GM23338 (cell line): ENCODE data around the gene ACTRT1. TPM values are rescaled to one million over a fixed set of nuclear protein-coding genes. Genes with fewer than 3 reads are reported as not detected.
A peak's percentile ranks its signal among the peaks of the same experiment; 100 is the strongest.

Source experiments
- ATAC-seq: fragments of 200-7000 bp; cut with Tn5 transposase; 3 replicates; pipeline ENCODE4 v1.9.1; 2020
- DNase-seq: peaks from one replicate; pipeline ENCODE4 v3.0.0-alpha.2; 2015; ENCODE audit warnings: low spot score
- H2AFZ ChIP-seq: fragments of 200-600 bp; sonication (generic); 2 replicates; pipeline ENCODE4 v1.8.0; 2016; ENCODE audit warnings: antibody characterized with exemption, mild to moderate bottlenecking, moderate library complexity
- H3F3A ChIP-seq: fragments of 200-600 bp; sonication (generic); replicated peaks from 2 replicates; pipeline ENCODE4 v1.8.0; 2017; ENCODE audit warnings: antibody characterized with exemption, mixed run types, low read depth
- H3K27ac ChIP-seq: fragments of 200-600 bp; sonication (generic); 2 replicates; pipeline ENCODE4 v1.6.1; 2016; ENCODE audit warnings: low read depth
- H3K27me3 ChIP-seq: fragments of 200-600 bp; sonication (generic); 2 replicates; pipeline ENCODE4 v1.8.0; 2016; ENCODE audit warnings: mild to moderate bottlenecking, mixed run types, moderate library complexity; ENCODE audit not compliant: insufficient read depth
- H3K36me3 ChIP-seq: fragments of 200-600 bp; sonication (generic); 2 replicates; pipeline ENCODE4 v1.8.0; 2016; ENCODE audit warnings: mild to moderate bottlenecking; ENCODE audit not compliant: insufficient read depth
- H3K4me1 ChIP-seq: fragments of 200-600 bp; sonication (generic); 2 replicates; pipeline ENCODE4 v1.8.0; 2016; ENCODE audit warnings: mild to moderate bottlenecking, moderate library complexity; ENCODE audit not compliant: insufficient read depth
- H3K4me2 ChIP-seq: fragments of 200-600 bp; sonication (generic); 2 replicates; pipeline ENCODE4 v1.7.1; 2017; ENCODE audit warnings: mixed run types
- H3K4me3 ChIP-seq: fragments of 200-600 bp; sonication (generic); 2 replicates; pipeline ENCODE4 v1.6.1; 2016; ENCODE audit warnings: mixed run types
- H3K79me2 ChIP-seq: fragments of 200-600 bp; sonication (generic); replicated peaks from 2 replicates; pipeline ENCODE4 v1.8.0; 2017; ENCODE audit warnings: mild to moderate bottlenecking; ENCODE audit not compliant: insufficient read depth
- H3K9me2 ChIP-seq: fragments of 200-600 bp; sonication (generic); 2 replicates; pipeline ENCODE4 v1.8.0; 2017; ENCODE audit not compliant: insufficient read depth
- H4K20me1 ChIP-seq: fragments of 200-600 bp; sonication (generic); replicated peaks from 2 replicates; pipeline ENCODE4 v1.8.0; 2017; ENCODE audit warnings: mild to moderate bottlenecking; ENCODE audit not compliant: insufficient read depth
- H3K27ac Mint-ChIP-seq: 2 replicates; pipeline ENCODE4 v1.8.0; 2020; ENCODE audit warnings: inconsistent platforms, mild to moderate bottlenecking, moderate library complexity, mixed read lengths
- H3K27me3 Mint-ChIP-seq: 3 replicates; pipeline ENCODE4 v1.8.0; 2022; ENCODE audit warnings: low read depth, mild to moderate bottlenecking, moderate library complexity, mixed read lengths, inconsistent platforms; ENCODE audit not compliant: insufficient read depth, poor library complexity
- H3K36me3 Mint-ChIP-seq: 3 replicates; pipeline ENCODE4 v1.8.0; 2021; ENCODE audit warnings: low read depth, mild to moderate bottlenecking, inconsistent platforms, moderate library complexity, mixed read lengths
- H3K4me1 Mint-ChIP-seq: 3 replicates; pipeline ENCODE4 v1.8.0; 2020; ENCODE audit warnings: mild to moderate bottlenecking, inconsistent platforms, mixed read lengths
- H3K4me3 Mint-ChIP-seq: 3 replicates; pipeline ENCODE4 v1.8.0; 2021; ENCODE audit warnings: moderate library complexity, mild to moderate bottlenecking, inconsistent platforms, mixed read lengths
- H3K9me3 Mint-ChIP-seq: 3 replicates; pipeline ENCODE4 v1.8.0; 2020; ENCODE audit warnings: moderate library complexity, mild to moderate bottlenecking, inconsistent platforms, mixed read lengths
- CREB1 ChIP-seq: fragments of 250-450 bp; sonication (Bioruptor Pico); IDR thresholded peaks from 2 replicates; pipeline ENCODE4 v1.5.0; 2020; ENCODE audit warnings: low read depth, mild to moderate bottlenecking, moderate library complexity
- CTCF ChIP-seq, 2 experiments: fragments of 200-600 bp in 1 of 2; sonication (generic) in 1 of 2; conservative IDR thresholded peaks; 2 replicates each; pipeline versions ENCODE4 v1.5.1 to v1.6.1; 2016 to 2017; ENCODE audit warnings: antibody characterized with exemption in 2 of 2, low read depth in 2 of 2, mild to moderate bottlenecking in 2 of 2, moderate library complexity in 1 of 2
- EZH2 ChIP-seq: fragments of 200-600 bp; sonication (generic); IDR thresholded peaks from one replicate; pipeline ENCODE4 v1.8.0; 2017; ENCODE audit warnings: antibody characterized with exemption, mild to moderate bottlenecking, low read depth; ENCODE audit not compliant: unreplicated experiment
- EZH2phosphoT487 ChIP-seq: fragments of 200-600 bp; sonication (generic); IDR thresholded peaks from one replicate; pipeline ENCODE4 v1.8.1; 2018; ENCODE audit warnings: antibody characterized with exemption; ENCODE audit not compliant: unreplicated experiment
- JUNB ChIP-seq: IDR thresholded peaks from one replicate; pipeline ENCODE4 v1.6.1; 2016; ENCODE audit warnings: antibody characterized with exemption; ENCODE audit not compliant: unreplicated experiment
- POLR2AphosphoS5 ChIP-seq: IDR thresholded peaks from 2 replicates; pipeline ENCODE4 v1.6.1; 2016; ENCODE audit warnings: antibody characterized with exemption, low read depth
- REST ChIP-seq: IDR thresholded peaks from one replicate; pipeline ENCODE4 v1.6.1; 2018; ENCODE audit warnings: antibody characterized with exemption; ENCODE audit not compliant: unreplicated experiment
- STAT1 ChIP-seq: IDR thresholded peaks from one replicate; pipeline ENCODE4 v1.6.1; 2016; ENCODE audit warnings: antibody characterized with exemption; ENCODE audit not compliant: unreplicated experiment
- ZNF114 ChIP-seq: fragments of 250-450 bp; sonication (Bioruptor Pico); IDR thresholded peaks from 2 replicates; pipeline ENCODE4 v1.5.0; 2020; ENCODE audit warnings: mild to moderate bottlenecking, moderate library complexity
- polyA plus RNA-seq: library from polyadenylated mRNA; unstranded; fragments of >200 nt; fragmentation: Nextera tagmentation; extraction: Ambion mirVana; gene quantifications from 2 replicates; pipeline ENCODE4 v1.2.1, GENCODE V29; 2016
- total RNA-seq: library from RNA; depleted of rRNA; stranded (reverse); fragments of >200 nt; shearing (Covaris generic); gene quantifications from 2 replicates; pipeline ENCODE4 v1.2.3, GENCODE V29; 2014
- TF ChIP-seq, protein P1 (sequence below): IDR thresholded peaks from 2 replicates; pipeline ENCODE4 v1.6.1; 2016; ENCODE audit warnings: antibody characterized with exemption
- TF ChIP-seq, protein P2 (sequence below): fragments of 250-450 bp; sonication (Bioruptor Pico); IDR thresholded peaks from 2 replicates; pipeline ENCODE4 v1.5.0; 2020; ENCODE audit warnings: mild to moderate bottlenecking, moderate library complexity

The ACTRT1 gene
- total and polyA plus RNA-seq, 2 experiments from 2014 or later: not detected

- H3K9me3 Mint-ChIP-seq: no peaks in the 10 kb centered on the region
- H3K27me3 Mint-ChIP-seq: no peaks in the 10 kb centered on the region
- Histone ChIP-seq H2AFZ (no peak overlapping the region), H3K27ac (peak overlapping the region; percentile 55; the same call in 1 of the 2 replicates), H3K36me3 (no peaks in the 10 kb centered on the region), H4K20me1 (no peaks in the 10 kb centered on the region), H3K4me3 (no peak overlapping the region), H3F3A (no peaks in the 10 kb centered on the region), H3K4me2 (no peak overlapping the region), H3K9me2 (no peaks in the 10 kb centered on the region), H3K27me3 (no peaks in the 10 kb centered on the region), H3K79me2 (no peaks in the 10 kb centered on the region), H3K4me1 (no peaks in the 10 kb centered on the region; the same call in 1 of the 2 replicates)
- peaks cover 19% of the 10 kb centered on the region; the same call in 2 of the 3 replicates for H3K4me1 Mint-ChIP-seq
- no peak overlapping the region for H3K4me3 Mint-ChIP-seq
- H3K27ac Mint-ChIP-seq: peak overlapping the region; percentile 99
- DNase-seq (peak; percentile 22), ATAC-seq (peak; percentile 61; the same call in 2 of the 3 replicates)
- TF ChIP-seq CTCF (conservative IDR thresholded peaks at IDR 0.05; ENCODE audit: low read depth in 2 of 2) (no peak), CREB1 (CRISPR knock-in tag) (no peak), EZH2phosphoT487 (no peak), EZH2 (no peak), ZNF114 (CRISPR knock-in tag) (no peak), STAT1 (no peak), JUNB (no peak), REST (no peak), POLR2AphosphoS5 (no peak)
- TF ChIP-seq, protein P1, sequence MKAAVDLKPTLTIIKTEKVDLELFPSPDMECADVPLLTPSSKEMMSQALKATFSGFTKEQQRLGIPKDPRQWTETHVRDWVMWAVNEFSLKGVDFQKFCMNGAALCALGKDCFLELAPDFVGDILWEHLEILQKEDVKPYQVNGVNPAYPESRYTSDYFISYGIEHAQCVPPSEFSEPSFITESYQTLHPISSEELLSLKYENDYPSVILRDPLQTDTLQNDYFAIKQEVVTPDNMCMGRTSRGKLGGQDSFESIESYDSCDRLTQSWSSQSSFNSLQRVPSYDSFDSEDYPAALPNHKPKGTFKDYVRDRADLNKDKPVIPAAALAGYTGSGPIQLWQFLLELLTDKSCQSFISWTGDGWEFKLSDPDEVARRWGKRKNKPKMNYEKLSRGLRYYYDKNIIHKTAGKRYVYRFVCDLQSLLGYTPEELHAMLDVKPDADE: no peak
- TF ChIP-seq, protein P2, sequence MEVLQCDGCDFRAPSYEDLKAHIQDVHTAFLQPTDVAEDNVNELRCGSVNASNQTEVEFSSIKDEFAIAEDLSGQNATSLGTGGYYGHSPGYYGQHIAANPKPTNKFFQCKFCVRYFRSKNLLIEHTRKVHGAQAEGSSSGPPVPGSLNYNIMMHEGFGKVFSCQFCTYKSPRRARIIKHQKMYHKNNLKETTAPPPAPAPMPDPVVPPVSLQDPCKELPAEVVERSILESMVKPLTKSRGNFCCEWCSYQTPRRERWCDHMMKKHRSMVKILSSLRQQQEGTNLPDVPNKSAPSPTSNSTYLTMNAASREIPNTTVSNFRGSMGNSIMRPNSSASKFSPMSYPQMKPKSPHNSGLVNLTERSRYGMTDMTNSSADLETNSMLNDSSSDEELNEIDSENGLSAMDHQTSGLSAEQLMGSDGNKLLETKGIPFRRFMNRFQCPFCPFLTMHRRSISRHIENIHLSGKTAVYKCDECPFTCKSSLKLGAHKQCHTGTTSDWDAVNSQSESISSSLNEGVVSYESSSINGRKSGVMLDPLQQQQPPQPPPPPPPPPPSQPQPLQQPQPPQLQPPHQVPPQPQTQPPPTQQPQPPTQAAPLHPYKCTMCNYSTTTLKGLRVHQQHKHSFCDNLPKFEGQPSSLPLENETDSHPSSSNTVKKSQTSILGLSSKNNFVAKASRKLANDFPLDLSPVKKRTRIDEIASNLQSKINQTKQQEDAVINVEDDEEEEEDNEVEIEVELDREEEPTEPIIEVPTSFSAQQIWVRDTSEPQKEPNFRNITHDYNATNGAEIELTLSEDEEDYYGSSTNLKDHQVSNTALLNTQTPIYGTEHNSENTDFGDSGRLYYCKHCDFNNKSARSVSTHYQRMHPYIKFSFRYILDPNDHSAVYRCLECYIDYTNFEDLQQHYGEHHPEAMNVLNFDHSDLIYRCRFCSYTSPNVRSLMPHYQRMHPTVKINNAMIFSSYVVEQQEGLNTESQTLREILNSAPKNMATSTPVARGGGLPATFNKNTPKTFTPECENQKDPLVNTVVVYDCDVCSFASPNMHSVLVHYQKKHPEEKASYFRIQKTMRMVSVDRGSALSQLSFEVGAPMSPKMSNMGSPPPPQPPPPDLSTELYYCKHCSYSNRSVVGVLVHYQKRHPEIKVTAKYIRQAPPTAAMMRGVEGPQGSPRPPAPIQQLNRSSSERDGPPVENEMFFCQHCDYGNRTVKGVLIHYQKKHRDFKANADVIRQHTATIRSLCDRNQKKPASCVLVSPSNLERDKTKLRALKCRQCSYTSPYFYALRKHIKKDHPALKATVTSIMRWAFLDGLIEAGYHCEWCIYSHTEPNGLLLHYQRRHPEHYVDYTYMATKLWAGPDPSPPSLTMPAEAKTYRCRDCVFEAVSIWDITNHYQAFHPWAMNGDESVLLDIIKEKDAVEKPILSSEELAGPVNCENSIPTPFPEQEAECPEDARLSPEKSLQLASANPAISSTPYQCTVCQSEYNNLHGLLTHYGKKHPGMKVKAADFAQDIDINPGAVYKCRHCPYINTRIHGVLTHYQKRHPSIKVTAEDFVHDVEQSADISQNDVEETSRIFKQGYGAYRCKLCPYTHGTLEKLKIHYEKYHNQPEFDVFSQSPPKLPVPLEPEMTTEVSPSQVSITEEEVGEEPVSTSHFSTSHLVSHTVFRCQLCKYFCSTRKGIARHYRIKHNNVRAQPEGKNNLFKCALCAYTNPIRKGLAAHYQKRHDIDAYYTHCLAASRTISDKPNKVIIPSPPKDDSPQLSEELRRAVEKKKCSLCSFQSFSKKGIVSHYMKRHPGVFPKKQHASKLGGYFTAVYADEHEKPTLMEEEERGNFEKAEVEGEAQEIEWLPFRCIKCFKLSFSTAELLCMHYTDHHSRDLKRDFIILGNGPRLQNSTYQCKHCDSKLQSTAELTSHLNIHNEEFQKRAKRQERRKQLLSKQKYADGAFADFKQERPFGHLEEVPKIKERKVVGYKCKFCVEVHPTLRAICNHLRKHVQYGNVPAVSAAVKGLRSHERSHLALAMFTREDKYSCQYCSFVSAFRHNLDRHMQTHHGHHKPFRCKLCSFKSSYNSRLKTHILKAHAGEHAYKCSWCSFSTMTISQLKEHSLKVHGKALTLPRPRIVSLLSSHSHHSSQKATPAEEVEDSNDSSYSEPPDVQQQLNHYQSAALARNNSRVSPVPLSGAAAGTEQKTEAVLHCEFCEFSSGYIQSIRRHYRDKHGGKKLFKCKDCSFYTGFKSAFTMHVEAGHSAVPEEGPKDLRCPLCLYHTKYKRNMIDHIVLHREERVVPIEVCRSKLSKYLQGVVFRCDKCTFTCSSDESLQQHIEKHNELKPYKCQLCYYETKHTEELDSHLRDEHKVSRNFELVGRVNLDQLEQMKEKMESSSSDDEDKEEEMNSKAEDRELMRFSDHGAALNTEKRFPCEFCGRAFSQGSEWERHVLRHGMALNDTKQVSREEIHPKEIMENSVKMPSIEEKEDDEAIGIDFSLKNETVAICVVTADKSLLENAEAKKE (CRISPR knock-in tag): no peak
- no peaks in the 10 kb centered on the region for H3K36me3 Mint-ChIP-seq
Observed at GRCh38 chrX:128078545-128078944, 26.3 kb upstream of the ACTRT1 start.
